Neutrophil (primary cell): Measurements from ENCODE around the gene NAP1L1.
"Not testable (repeated sequence)": the region's sequence is repeated elsewhere in the genome, so short reads cannot be mapped to it uniquely, and the experiment has no call there.

Experiments
- H3K27ac ChIP-seq: fragments of 200-600 bp; sonication (generic); 2 replicates; pipeline ENCODE4 v1.5.1; 2016; ENCODE audit warnings: mild to moderate bottlenecking, moderate library complexity
- H3K27me3 ChIP-seq: fragments of 200-600 bp; sonication (generic); 2 replicates; pipeline ENCODE4 v1.6.0; 2016; ENCODE audit warnings: mild to moderate bottlenecking
- H3K36me3 ChIP-seq: fragments of 200-600 bp; sonication (generic); 2 replicates; pipeline ENCODE4 v1.5.1; 2017
- H3K4me1 ChIP-seq, 2 experiments: fragments of 200-600 bp in 1 of 2; sonication (generic) in 1 of 2; 1 replicate in 1 of 2; 2 replicates in 1 of 2; pipeline versions ENCODE4 v1.5.1 to v1.6.1; 2013 to 2016; ENCODE audit warnings: low read depth in 1 of 2, low read length in 1 of 2, mild to moderate bottlenecking in 1 of 2, moderate library complexity in 1 of 2; ENCODE audit not compliant: control insufficient read depth in 1 of 2, insufficient read depth in 1 of 2
- H3K4me3 ChIP-seq, 2 experiments: fragments of 200-600 bp in 1 of 2; sonication (generic) in 1 of 2; 1 replicate in 1 of 2; 2 replicates in 1 of 2; pipeline ENCODE4 v1.5.1; 2013 to 2016; ENCODE audit warnings: low read depth in 1 of 2, low read length in 1 of 2, mild to moderate bottlenecking in 1 of 2, moderate library complexity in 1 of 2
- H3K9me3 ChIP-seq: fragments of 200-600 bp; sonication (generic); 2 replicates; pipeline ENCODE4 v1.5.1; 2016
- TF ChIP-seq, protein P1 (sequence below): fragments of 200-600 bp; sonication (generic); IDR thresholded peaks from 2 replicates; pipeline ENCODE4 v1.5.1; 2016; ENCODE audit warnings: antibody characterized with exemption

Gene NAP1L1

GRCh38 chr12:75991753-75992152 is 92.7 kb downstream of the NAP1L1 start:
- TF ChIP-seq, protein P1, sequence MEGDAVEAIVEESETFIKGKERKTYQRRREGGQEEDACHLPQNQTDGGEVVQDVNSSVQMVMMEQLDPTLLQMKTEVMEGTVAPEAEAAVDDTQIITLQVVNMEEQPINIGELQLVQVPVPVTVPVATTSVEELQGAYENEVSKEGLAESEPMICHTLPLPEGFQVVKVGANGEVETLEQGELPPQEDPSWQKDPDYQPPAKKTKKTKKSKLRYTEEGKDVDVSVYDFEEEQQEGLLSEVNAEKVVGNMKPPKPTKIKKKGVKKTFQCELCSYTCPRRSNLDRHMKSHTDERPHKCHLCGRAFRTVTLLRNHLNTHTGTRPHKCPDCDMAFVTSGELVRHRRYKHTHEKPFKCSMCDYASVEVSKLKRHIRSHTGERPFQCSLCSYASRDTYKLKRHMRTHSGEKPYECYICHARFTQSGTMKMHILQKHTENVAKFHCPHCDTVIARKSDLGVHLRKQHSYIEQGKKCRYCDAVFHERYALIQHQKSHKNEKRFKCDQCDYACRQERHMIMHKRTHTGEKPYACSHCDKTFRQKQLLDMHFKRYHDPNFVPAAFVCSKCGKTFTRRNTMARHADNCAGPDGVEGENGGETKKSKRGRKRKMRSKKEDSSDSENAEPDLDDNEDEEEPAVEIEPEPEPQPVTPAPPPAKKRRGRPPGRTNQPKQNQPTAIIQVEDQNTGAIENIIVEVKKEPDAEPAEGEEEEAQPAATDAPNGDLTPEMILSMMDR = no peak
- H3K36me3 ChIP-seq = no peaks in the 10 kb centered on the region
- no peak overlapping the region for H3K27ac ChIP-seq
- no peaks in the 10 kb centered on the region for H3K9me3 ChIP-seq
- H3K4me1 ChIP-seq = no peaks in the 10 kb centered on the region
- H3K4me3 ChIP-seq = no peak overlapping the region
- peaks cover 4% of the 10 kb centered on the region for H3K27me3 ChIP-seq

DNA sequence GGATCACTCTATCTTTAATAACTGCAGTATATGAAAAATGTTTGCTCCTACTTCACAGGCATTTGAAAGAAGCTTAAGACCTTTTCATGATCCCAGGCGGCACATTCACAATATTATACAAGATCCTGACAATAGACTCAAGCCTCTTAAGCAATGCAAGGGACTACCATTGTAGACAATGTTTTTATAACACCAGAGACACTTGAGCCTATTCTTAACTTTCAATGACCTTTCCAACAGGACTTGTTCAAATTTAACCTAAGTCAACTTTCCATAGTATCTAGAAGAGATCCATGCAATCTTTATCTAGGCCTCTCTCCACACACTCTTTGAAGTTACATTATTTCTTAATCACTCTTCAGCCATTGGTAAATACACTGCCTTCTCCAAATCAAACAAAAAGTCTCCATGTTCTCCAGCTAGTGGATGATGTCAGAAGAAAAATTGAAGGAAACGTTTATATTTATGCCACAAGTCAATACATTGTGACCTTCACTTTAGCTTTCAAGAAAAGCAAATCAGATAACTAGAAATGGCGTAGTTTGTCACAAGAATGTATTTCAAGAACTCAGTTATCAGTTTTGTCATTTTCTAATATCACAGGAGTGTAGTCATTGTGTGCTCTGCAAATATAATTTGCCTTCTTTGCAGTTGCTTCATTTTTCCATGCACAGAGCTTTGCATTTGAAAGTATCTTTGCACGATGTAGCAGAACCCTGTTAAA is 94.1 kb downstream of the NAP1L1 start:
- TF ChIP-seq, protein P1 = no peak
- Histone ChIP-seq H3K4me3 (no peak overlapping the region), H3K27me3 (peaks cover 4% of the 10 kb centered on the region), H3K4me1 (no peaks in the 10 kb centered on the region), H3K27ac (no peak overlapping the region), H3K36me3 (no peaks in the 10 kb centered on the region), H3K9me3 (no peaks in the 10 kb centered on the region)

- not testable (repeated sequence) for H3K27ac ChIP-seq, H3K36me3 ChIP-seq, H3K4me3 ChIP-seq, H3K9me3 ChIP-seq, H3K27me3 ChIP-seq, H3K4me1 ChIP-seq
Measured at GRCh38 chr12:75987709-75988108, 96.8 kb downstream of the NAP1L1 start.
